ENCODE data around the gene RAB8A. TPM values are rescaled to one million over a fixed set of nuclear protein-coding genes. Genes with fewer than 3 reads are reported as not detected.

Gene RAB8A
- total and polyA plus RNA-seq, 2 of the 8 experiments (the other 6 are each of a cell fraction or from before 2014, with no cell fraction given), result 65.8 to 97.0 TPM

- Histone ChIP-seq H4K8ac (ENCODE audit: extremely low read depth, insufficient read depth, low read length) (no peak overlapping the region), H3K4me1 (replicated peaks in 1 of 4; ENCODE audit: control insufficient read depth in 3 of 4, insufficient read depth in 4 of 4, low read length in 3 of 4) (peaks cover 0 to 7% (median 2%) of the 10 kb centered on the region in 4 experiments; a peak in 4 of 7 replicates), H2BK12ac (ENCODE audit: low read depth, low read length) (no peak overlapping the region), H3K4ac (replicated peaks; ENCODE audit: insufficient read length, low read depth, low read length) (no peak overlapping the region), H3K23ac (ENCODE audit: insufficient read length) (no peak overlapping the region), H2BK20ac (ENCODE audit: low read length) (no peak overlapping the region), H4K5ac (ENCODE audit: insufficient read length, low read depth, low read length) (no peak overlapping the region), H3K36me3 (ENCODE audit: control insufficient read depth in 2 of 4, insufficient read depth in 4 of 4, low read length in 3 of 4) (peaks cover 9 to 20% (median 16%) of the 10 kb centered on the region in 4 experiments), H3K18ac (ENCODE audit: extremely low read depth, low read length) (no peak overlapping the region), H2BK120ac (replicated peaks; ENCODE audit: low read depth, low read length) (no peak overlapping the region), H3K56ac (replicated peaks; ENCODE audit: insufficient read length, low read depth, low read length) (no peak overlapping the region), H3K4me2 (ENCODE audit: insufficient read depth in 1 of 2, low read depth in 2 of 2, low read length in 2 of 2) (no peak overlapping the region), H3K14ac (ENCODE audit: insufficient read length) (no peak overlapping the region), H3K79me1 (ENCODE audit: low read depth, low read length) (peaks cover 14% of the 10 kb centered on the region), H3K4me3 (ENCODE audit: extremely low read depth in 1 of 4, insufficient read depth in 2 of 4, low read depth in 3 of 4, low read length in 4 of 4) (no peak overlapping the region), H3K9me3 (ENCODE audit: insufficient read depth in 2 of 2, low read depth in 1 of 2, low read length in 1 of 2) (no peaks in the 10 kb centered on the region), H2BK15ac (ENCODE audit: low read length) (no peak overlapping the region), H2AFZ (ENCODE audit: low read length) (no peak overlapping the region), H3K27ac (ENCODE audit: low read depth, low read length) (no peak overlapping the region), H3K79me2 (ENCODE audit: control insufficient read depth in 1 of 2, insufficient read depth in 2 of 2, low read length in 2 of 2) (peaks cover 11 to 46% of the 10 kb centered on the region in 2 experiments), H3K23me2 (ENCODE audit: low read depth, low read length) (peaks cover 4% of the 10 kb centered on the region; the same call in 1 of the 2 replicates), H3K9ac (replicated peaks in 1 of 4; ENCODE audit: extremely low read depth in 1 of 4, low read depth in 3 of 4, low read length in 3 of 4) (no peak overlapping the region), H3K27me3 (replicated peaks in 1 of 4; ENCODE audit: control insufficient read depth in 3 of 4, extremely low read depth in 1 of 4, insufficient read depth in 3 of 4, low read length in 3 of 4) (no peaks in the 10 kb centered on the region), H2BK5ac (ENCODE audit: low read depth, low read length) (no peak overlapping the region; the same call in 1 of the 2 replicates), H2AK5ac (ENCODE audit: low read depth, low read length) (no peak overlapping the region), H4K20me1 (replicated peaks in 1 of 2; ENCODE audit: control insufficient read depth in 1 of 2, insufficient read depth in 2 of 2, low read length in 2 of 2) (peaks cover 4 to 21% of the 10 kb centered on the region in 2 experiments), H4K91ac (replicated peaks; ENCODE audit: insufficient read length, low read length) (no peak overlapping the region)
- FAIRE-seq (no peak), DNase-seq (ENCODE audit: low read depth in 1 of 2, low spot score in 2 of 2) (no peak)
- WGBS, 2 experiments (ENCODE audit: extremely low coverage in 1 of 2, insufficient coverage in 1 of 2, insufficient read length in 1 of 2, insufficient replicate concordance in 2 of 2, low coverage in 1 of 2, low lambda C conversion rate in 2 of 2, missing lambda C conversion rate in 1 of 2), result 86% methylated on average over 4 of the region's 4 CpGs; no CpG with 5 or more reads in 1 of the 2 experiments
- CTCF ChIA-PET (ENCODE audit: partially characterized antibody), result interaction anchor here (1.2 kb wide), 2 partner anchors 35 to 69 kb away, joined by 3 to 4 read pairs; partner anchors contain the start of gene FAM32A
- POLR2A ChIA-PET (ENCODE audit: partially characterized antibody), result interaction anchor here (1.0 to 37.0 kb wide), 4 partner anchors 10 to 56 kb away, joined by 3 to 582 read pairs (median 4); partner anchors contain the start of gene TPM4
- no peak for TF ChIP-seq SIX5 (IDR thresholded peaks at IDR 0.05; ENCODE audit: low read depth, low read length)
- TF ChIP-seq ZNF274 (IDR thresholded peaks at IDR 0.05; ENCODE audit: borderline replicate concordance, extremely low read depth, low read length), result no peak
- TF ChIP-seq CREB1 (IDR thresholded peaks at IDR 0.05), result no peak
- no peak for TF ChIP-seq TEAD4 (IDR thresholded peaks at IDR 0.05; ENCODE audit: low read depth, low read length)
- no peak for TF ChIP-seq BRCA1 (IDR thresholded peaks at IDR 0.05; ENCODE audit: low read depth, low read length)
- TF ChIP-seq SP2 (IDR thresholded peaks at IDR 0.05; ENCODE audit: low read length), result no peak
- TF ChIP-seq TAF7 (optimal IDR thresholded peaks at IDR 0.05; ENCODE audit: borderline replicate concordance, low read depth, low read length), result no peak
- TF ChIP-seq CBX8 (IDR thresholded peaks at IDR 0.05; ENCODE audit: borderline replicate concordance, low read depth, low read length), result no peak
- TF ChIP-seq SP1 (IDR thresholded peaks at IDR 0.05; ENCODE audit: low read depth, low read length), result no peak
- no peak for TF ChIP-seq NANOG (IDR thresholded peaks at IDR 0.05; ENCODE audit: insufficient read depth, low read depth, low read length, poor library complexity, severe bottlenecking)
Observed at GRCh38 chr19:16116067-16116466, 4.4 kb downstream of the RAB8A start.

Data from H1 (cell line).